Measurements from ENCODE around the gene LNP1.

LNP1 gene

DNA sequence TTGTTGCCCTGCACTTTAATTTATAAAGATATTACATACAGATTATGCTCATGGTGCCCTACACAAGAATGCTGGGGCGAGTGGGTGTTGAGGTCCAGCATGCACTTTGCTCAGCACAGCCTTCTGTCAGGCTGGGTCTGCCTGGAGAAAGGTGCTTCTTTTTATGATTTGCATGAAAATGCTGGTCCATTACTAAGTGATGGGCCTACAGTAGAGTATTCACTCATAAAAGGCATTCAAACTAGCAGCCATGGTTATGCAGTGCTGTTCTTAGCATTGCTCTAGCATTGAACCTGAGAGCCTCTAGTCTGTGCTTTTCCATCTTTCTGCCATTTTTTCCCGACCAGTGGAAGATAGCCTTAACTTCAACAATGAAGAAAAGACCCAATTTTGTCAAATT lies 12.3 kb downstream of the LNP1 start:
- TF ChIP-seq, protein P1, sequence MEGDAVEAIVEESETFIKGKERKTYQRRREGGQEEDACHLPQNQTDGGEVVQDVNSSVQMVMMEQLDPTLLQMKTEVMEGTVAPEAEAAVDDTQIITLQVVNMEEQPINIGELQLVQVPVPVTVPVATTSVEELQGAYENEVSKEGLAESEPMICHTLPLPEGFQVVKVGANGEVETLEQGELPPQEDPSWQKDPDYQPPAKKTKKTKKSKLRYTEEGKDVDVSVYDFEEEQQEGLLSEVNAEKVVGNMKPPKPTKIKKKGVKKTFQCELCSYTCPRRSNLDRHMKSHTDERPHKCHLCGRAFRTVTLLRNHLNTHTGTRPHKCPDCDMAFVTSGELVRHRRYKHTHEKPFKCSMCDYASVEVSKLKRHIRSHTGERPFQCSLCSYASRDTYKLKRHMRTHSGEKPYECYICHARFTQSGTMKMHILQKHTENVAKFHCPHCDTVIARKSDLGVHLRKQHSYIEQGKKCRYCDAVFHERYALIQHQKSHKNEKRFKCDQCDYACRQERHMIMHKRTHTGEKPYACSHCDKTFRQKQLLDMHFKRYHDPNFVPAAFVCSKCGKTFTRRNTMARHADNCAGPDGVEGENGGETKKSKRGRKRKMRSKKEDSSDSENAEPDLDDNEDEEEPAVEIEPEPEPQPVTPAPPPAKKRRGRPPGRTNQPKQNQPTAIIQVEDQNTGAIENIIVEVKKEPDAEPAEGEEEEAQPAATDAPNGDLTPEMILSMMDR (IDR thresholded peaks at IDR 0.05; ENCODE audit: control insufficient read depth, insufficient read depth, low read depth, low read length, missing control alignments), result no peak
- DNase-seq (ENCODE audit: low read depth), result no peak
- no peak overlapping the region for H3K4me3 ChIP-seq (ENCODE audit: control insufficient read depth, low read depth, low read length)

DNA sequence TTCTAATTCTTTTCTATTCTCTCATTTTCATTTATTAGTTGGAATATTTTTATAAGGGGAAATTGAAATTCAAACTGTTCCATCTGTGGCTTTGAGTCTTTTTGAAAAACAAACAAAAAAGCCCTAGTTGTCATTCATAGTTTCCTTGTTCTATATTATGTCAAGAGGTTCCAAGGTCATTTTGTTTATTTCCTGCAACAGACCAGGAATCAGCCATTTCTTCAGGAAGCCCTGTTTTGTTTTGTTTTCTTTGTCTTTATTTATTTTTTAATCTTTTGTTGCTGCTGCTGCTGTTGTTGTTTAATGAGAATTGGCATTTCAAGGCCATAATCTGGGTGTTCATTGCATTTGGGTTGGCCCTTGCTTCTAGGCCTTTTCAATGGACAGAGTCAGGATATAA lies 14.8 kb downstream of the LNP1 start:
- TF ChIP-seq, protein P1 (IDR thresholded peaks at IDR 0.05; ENCODE audit: control insufficient read depth, insufficient read depth, low read depth, low read length, missing control alignments), result no peak
- H3K4me3 ChIP-seq (ENCODE audit: control insufficient read depth, low read depth, low read length), result no peak overlapping the region
- DNase-seq (ENCODE audit: low read depth), result no peak

DNA sequence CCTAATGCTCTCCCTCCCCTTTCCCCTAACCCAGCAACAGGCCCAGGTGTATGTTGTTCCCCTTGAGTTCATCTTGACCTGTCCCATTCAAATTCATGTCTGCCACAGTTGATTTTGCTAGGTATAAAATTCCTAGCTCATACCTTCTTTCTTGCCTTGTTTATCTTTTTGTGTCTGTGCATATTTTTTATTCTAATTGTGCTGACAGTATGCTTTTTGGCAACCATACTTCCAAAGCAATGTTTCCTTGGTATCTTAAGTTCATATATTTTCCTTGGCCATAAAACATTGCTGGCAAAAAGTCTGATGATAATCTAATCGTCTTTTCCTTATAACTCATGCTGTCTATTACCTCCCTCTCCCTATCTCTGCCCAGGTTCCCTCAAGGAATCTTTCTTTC lies 15.5 kb downstream of the LNP1 start:
- H3K4me3 ChIP-seq (ENCODE audit: control insufficient read depth, low read depth, low read length), result no peak overlapping the region
- DNase-seq (ENCODE audit: low read depth), result no peak
- TF ChIP-seq, protein P1 (IDR thresholded peaks at IDR 0.05; ENCODE audit: control insufficient read depth, insufficient read depth, low read depth, low read length, missing control alignments), result no peak

DNA sequence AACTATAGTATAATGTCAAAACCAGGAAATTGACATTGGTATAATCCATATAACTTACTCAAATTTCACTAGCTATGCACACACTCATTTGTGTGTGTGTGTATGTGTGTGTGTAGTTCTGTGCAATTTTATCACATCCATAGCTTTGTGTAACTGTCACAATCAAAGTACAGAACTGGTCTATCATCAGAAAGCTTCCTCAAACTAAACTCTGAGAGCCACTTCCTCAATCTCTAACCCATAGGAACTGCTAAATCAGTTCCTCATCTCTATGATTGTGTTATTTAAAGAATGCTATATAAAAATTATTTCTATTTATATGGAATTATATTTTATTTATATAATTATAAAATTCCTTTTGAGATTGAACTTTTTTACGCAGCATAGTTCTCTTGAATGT lies 18.1 kb downstream of the LNP1 start:
- no peak overlapping the region for H3K4me3 ChIP-seq (ENCODE audit: control insufficient read depth, low read depth, low read length)
- TF ChIP-seq, protein P1 (IDR thresholded peaks at IDR 0.05; ENCODE audit: control insufficient read depth, insufficient read depth, low read depth, low read length, missing control alignments), result no peak
- DNase-seq (ENCODE audit: low read depth), result no peak

DNA sequence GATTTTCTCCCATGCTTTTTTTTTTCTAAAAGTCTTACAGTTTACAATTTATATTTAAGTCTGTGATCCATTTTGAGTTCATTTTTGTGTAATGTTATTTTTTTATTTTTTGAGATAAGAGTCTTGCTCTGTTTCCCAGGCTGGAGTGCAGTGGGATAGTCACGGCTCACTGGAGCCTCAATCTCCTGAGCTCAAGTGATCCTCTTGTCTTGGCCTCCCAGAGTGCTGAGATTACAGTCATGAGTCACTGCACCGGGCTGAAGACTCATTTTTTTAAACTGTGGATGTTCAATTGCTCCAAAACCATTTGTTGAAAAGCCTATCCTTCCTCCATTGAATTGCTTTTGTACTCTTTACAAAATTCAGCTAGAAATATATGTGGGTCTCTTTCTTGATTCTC lies 19.5 kb downstream of the LNP1 start:
- TF ChIP-seq, protein P1 (IDR thresholded peaks at IDR 0.05; ENCODE audit: control insufficient read depth, insufficient read depth, low read depth, low read length, missing control alignments), result no peak
- DNase-seq (ENCODE audit: low read depth), result no peak
- H3K4me3 ChIP-seq (ENCODE audit: control insufficient read depth, low read depth, low read length), result no peak overlapping the region

DNA sequence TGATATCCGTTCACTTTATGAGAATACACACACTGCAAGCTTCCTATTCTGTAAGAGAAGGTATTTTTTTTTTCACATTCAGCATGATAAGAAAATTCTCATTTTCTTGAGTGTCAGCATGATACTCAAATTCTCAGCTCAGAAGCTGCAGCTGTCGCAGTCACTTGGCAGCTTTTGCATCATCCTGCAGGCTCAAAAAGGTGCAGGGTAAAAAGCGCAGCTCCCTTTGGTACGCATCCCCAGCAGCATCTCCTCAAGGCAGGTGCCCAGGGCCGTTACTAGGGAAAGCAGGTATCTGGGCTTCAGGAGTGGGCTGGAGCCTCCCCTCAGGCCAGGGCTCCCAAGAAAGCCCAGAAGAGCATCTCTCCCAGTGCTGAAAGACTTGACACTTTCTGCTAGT lies 22.3 kb downstream of the LNP1 start:
- TF ChIP-seq, protein P1 (IDR thresholded peaks at IDR 0.05; ENCODE audit: control insufficient read depth, insufficient read depth, low read depth, low read length, missing control alignments), result no peak

DNA sequence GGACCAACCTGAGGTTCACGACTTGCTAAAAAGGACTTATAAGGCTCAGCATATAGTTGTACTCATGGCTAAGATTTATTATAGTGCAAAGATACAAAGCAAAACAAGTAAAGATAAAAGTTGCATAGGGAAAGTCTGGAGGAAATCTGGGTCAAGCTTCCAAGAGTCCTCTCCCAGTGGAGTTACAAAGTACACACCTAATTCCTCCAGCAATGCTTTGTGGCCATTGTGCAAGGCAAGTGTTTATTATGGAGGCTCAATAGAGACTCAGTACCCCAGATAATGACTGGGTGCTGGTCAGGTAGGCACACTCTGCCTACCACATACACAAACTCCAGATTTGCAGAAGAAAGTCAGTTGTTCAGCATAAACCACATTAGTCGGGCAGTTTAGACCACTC lies 22.9 kb downstream of the LNP1 start:
- H3K4me3 ChIP-seq (ENCODE audit: control insufficient read depth, low read depth, low read length), result no peak overlapping the region
- TF ChIP-seq, protein P1 (IDR thresholded peaks at IDR 0.05; ENCODE audit: control insufficient read depth, insufficient read depth, low read depth, low read length, missing control alignments), result no peak

More for the DNA sequence above, 22.3 kb downstream of the LNP1 start:
- H3K4me3 ChIP-seq (ENCODE audit: control insufficient read depth, low read depth, low read length), result no peak overlapping the region
- no peak for DNase-seq (ENCODE audit: low read depth)

More for the DNA sequence above, 22.9 kb downstream of the LNP1 start:
- DNase-seq (ENCODE audit: low read depth), result no peak

Measured in AG09309 (cell line).